GM18502 (cell line): ENCODE measurements around the gene TAGLN.
"Not testable (repeated sequence)": the region's sequence is repeated elsewhere in the genome, so short reads cannot be mapped to it uniquely, and the experiment has no call there.

Experiments
- ATAC-seq: cut with Tn5 transposase; IDR thresholded peaks from one replicate; pipeline ENCODE4 v1.9.1; 2021; ENCODE audit warnings: mild to moderate bottlenecking; ENCODE audit not compliant: unreplicated experiment, poor library complexity

TAGLN gene

DNA sequence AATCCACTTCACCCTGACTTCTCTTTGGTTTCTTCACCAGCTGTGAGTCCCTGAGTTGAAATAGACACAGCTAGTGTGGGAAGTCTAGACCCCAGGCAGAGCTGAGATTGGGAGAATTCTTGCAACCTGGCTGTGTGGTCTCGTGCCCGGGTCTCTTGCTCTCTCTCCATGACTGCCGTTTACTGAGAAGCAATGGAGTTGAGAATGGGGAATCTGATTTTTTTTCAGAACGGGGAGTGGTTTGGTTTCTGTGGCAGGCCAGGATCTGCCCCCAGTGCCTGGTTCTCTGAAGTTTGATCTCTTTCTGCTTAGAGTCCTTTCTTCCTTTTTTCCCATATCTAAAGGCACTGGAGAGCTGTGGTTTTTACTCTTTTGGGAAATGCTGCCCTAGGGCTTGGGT lies 19.1 kb upstream of the TAGLN start:
- ATAC-seq = no peak

GRCh38 chr11:117180661-117181585 lies 18.2 kb upstream of the TAGLN start:
- ATAC-seq = peak; percentile 37

- no peak for ATAC-seq
Measured at GRCh38 chr11:117181586-117182550, 17.3 kb upstream of the TAGLN start.

DNA sequence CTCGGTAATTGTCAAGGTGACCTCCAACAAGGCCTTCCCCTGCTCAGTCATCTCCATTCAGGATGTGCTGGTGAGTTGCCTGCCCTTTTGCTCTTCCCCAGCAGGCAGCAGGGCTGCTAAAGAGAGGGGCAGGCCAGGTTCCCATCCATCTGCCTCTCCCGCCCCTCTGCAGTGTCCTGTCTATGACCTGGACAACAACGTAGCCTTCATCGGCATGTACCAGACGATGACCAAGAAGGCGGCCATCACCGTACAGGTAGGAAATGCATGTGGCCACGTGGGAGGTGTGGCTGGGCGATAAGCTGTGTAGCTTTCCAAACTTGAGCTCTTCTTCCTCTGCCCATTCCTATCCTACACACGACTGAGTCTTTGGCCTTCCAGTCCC lies 16.6 kb upstream of the TAGLN start:
- no peak for ATAC-seq

GRCh38 chr11:117183178-117183577 lies 16.0 kb upstream of the TAGLN start:
- not testable (repeated sequence) for ATAC-seq

DNA sequence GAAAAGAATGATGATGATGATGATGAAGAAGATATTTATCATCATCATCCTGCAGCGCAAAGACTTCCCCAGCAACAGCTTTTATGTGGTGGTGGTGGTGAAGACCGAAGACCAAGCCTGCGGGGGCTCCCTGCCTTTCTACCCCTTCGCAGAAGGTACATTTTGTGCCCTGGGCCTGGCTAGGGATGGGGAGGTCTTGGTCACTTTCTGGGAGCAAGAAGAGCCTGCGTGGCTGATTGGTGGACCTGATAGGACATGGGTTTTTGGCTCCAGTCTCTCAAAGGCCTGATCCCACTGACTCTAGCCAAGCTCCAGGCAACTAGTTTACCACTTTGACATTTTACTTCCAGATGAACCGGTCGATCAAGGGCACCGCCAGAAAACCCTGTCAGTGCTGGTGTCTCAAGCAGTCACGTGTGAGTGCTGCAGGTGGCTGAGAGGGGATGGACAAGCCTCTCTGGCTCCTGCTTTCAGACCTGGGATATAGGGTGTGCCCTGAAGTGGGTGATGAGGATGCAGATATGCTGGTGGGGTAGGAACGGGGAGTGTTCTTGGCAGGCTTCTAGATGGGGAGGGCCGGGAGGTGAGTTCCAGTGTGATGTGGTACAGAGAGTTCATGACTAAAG lies 15.3 kb upstream of the TAGLN start:
- ATAC-seq = no peak

GRCh38 chr11:117185736-117186430 lies 13.3 kb upstream of the TAGLN start:
- ATAC-seq = peak; percentile 54

- no peak for ATAC-seq
Measured at GRCh38 chr11:117186431-117186761, 12.8 kb upstream of the TAGLN start.

DNA sequence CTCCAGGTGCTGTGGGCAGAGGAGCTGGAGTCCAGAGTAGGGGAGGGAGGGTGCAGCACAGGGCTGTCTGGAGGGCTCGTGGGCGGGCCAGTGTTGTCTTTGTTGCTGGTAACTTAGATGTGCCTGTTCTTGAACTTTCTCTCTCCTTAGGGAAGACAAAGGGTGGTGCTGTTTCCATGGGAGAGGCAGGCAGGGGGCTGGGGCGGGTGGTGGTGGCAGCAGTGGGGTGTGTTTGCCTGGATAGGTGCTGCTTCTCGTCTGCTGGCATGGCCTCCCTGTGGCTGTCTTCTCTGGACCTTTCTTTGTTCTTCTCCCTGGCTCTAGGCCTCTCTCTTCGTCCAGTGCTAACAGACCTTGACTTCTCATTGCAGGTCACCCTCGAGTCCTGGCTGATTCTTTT lies 12.2 kb upstream of the TAGLN start:
- ATAC-seq = no peak

DNA sequence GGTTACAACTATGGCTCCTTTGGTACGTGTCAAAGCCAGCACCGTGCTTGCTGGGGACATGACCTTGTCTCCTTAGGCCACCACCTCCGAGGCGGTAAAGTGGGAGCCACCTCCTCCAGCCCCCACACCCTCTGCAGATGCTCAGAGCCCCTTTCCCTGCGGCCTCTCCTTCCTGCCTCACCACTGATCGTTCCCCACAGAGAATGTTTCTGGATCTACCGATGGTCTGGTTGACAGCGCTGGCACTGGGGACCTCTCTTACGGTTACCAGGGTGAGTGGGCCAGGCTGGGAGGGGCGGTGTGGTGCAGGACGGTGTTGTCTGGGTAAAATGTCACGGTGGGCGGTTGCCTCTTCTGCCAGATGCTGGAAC lies 11.8 kb upstream of the TAGLN start:
- no peak for ATAC-seq

GRCh38 chr11:117187799-117188481 lies 11.2 kb upstream of the TAGLN start:
- no peak for ATAC-seq

GRCh38 chr11:117188620-117189081 lies 10.5 kb upstream of the TAGLN start:
- ATAC-seq = no peak

- ATAC-seq = peak; percentile 64
Measured at GRCh38 chr11:117189191-117189940, 9.8 kb upstream of the TAGLN start.

GRCh38 chr11:117189941-117190544 lies 9.1 kb upstream of the TAGLN start:
- no peak for ATAC-seq

- no peak for ATAC-seq
Measured at GRCh38 chr11:117191680-117192400, 7.3 kb upstream of the TAGLN start.

DNA sequence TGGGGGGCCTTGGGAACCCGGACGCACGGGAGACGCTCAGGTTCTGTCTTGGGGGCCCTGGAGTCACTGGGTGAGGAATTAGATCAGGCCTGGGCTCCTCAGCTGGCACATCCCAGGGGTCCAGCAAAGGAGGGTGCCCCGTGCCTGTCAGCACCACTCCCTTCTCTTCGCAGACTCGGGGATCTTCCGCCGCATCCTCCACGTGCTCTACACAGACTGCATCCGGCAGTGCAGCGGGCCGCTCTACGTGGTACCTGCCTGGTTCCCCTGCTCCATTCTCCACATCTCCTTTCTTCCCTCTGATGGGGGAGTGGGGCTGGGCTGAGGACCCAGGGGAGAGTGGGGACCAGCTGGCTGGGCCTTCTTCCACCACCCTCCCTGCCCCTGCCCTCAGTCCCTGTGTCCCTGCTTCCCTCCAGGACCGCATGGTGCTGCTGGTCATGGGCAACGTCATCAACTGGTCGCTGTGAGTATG lies 6.7 kb upstream of the TAGLN start:
- ATAC-seq = no peak

DNA sequence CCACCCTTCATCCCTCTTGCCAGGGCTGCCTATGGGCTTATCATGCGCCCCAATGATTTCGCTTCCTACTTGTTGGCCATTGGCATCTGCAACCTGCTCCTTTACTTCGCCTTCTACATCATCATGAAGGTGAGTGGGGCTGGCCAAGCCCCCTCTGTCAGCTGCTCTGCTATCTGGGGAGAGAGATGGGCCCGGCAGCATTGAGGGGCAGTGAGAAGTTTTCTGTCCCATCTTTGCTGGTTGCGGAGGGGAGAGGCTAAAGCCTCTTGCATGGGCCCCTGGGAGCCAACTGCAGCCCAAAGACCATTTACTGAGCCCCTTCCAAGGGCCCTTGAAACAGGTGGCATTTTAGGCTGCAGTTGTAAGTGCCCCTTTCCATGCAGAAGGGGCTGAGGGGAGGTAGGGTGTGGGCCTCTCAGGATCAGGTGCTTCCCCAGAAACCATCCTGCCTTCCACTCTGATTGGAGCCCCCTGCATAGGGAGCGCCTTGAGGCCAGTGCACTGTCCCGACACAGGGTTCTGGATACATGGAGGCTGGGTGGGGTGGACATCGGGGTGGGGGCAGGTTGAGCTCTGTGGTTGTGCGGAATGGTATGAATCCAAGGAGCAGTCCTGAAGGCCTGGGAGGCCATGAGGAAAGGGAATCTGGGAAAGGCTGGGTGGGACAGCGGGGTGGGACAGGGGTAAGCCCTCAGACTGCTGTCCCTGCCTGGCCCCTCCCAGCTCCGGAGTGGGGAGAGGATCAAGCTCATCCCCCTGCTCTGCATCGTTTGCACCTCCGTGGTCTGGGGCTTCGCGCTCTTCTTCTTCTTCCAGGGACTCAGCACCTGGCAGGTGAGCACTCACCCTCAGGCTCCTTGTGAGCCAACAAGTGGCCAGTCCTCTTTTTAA lies 5.8 kb upstream of the TAGLN start:
- ATAC-seq = no peak
